WERI-Rb-1 (cell line): Measurements from ENCODE around the gene ITGA1.
A peak's percentile ranks its signal among the peaks of the same experiment; 100 is the strongest.
"Not testable (repeated sequence)": the region's sequence is repeated elsewhere in the genome, so short reads cannot be mapped to it uniquely, and the experiment has no call there.

Source experiments
- DNase-seq: peaks from one replicate; pipeline ENCODE4 v3.0.0-alpha.2; 2020
- H3K27ac ChIP-seq: fragments of 250-450 bp; sonication (Bioruptor Pico); 2 replicates; pipeline ENCODE4 v1.5.1; 2020; ENCODE audit warnings: mild to moderate bottlenecking, moderate library complexity
- H3K27me3 ChIP-seq: fragments of 250-450 bp; sonication (Bioruptor Pico); 2 replicates; pipeline ENCODE4 v1.5.1; 2021; ENCODE audit warnings: mild to moderate bottlenecking, low read depth, moderate library complexity; ENCODE audit not compliant: insufficient read depth, severe bottlenecking
- H3K36me3 ChIP-seq: fragments of 250-450 bp; sonication (Bioruptor Pico); 2 replicates; pipeline ENCODE4 v1.5.1; 2020; ENCODE audit warnings: mild to moderate bottlenecking, moderate library complexity
- H3K4me3 ChIP-seq: 2 replicates; pipeline ENCODE4 v1.5.1; 2011; ENCODE audit warnings: low read depth, mild to moderate bottlenecking, control low read depth, low read length
- H3K9me3 ChIP-seq: fragments of 250-450 bp; sonication (Bioruptor Pico); 2 replicates; pipeline ENCODE4 v1.5.1; 2021; ENCODE audit warnings: mild to moderate bottlenecking, moderate library complexity; ENCODE audit not compliant: severe bottlenecking
- TF ChIP-seq, protein P1 (sequence below): IDR thresholded peaks from 2 replicates; pipeline ENCODE4 v1.5.1; 2011; ENCODE audit warnings: low read depth, mild to moderate bottlenecking, control low read depth, inconsistent platforms, low read length

Gene ITGA1

DNA sequence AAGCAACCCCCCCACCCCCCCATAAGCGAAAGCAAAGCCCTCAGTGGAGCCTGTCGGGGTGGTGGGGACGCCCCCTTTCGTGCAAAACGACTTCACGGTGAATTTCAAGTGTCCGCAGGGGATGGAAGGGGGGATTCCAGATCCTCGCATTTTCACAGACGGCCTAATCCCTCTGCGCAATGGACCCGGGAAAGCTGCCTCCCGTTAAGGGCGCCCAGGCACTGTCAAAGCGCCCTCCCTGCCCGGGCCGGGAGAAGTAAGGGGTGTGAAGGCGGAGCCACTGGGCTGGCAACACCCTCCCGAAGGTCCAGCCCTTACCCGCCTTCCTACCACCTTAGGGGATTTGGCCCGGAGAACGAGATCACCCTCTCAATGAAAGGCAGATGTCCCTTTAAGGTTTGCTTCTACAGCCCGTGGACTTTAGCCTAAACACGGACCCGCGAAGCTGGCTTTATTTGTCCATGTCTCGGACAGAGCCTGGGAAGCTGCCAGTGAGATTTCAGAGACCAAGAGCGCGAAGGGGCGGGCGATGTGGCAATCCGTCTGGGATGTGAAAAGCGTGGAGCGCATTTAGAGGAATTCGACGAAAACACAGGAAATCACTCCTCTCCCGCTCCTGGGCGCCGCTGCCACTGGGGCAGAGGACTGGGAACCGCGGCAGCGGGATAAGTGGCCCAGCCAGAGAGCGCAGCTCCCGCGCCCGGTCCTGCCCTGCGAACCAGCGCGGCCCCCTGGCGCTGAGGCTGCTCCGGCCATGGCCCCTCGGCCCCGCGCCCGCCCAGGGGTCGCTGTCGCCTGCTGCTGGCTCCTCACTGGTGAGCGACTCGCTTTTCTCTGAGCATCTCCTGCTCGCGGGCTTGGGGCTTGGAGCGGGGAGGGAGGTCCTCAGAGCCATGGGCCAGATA is at the start of gene ITGA1, which contains the start of gene PELO:
Gene ITGA1 (plus strand): TSS at position 317 of the 905 bp plus-strand sequence. CDS start 438 bp downstream, at position 755.
Gene PELO (plus strand): TSS at position 317 of the 905 bp plus-strand sequence. CDS start 12,479 bp downstream, outside the sequence.
- Histone ChIP-seq H3K36me3 (no peaks in the 10 kb centered on the region; the same call in 1 of the 2 replicates), H3K4me3 (peak within 1 kb of the TSS; percentile 53), H3K27me3 (peaks cover 2% of the 10 kb centered on the region), H3K27ac (peak within 1 kb of the TSS; percentile 50), H3K9me3 (no peaks in the 10 kb centered on the region)
- peak; percentile 79 for DNase-seq
- TF ChIP-seq, protein P1, sequence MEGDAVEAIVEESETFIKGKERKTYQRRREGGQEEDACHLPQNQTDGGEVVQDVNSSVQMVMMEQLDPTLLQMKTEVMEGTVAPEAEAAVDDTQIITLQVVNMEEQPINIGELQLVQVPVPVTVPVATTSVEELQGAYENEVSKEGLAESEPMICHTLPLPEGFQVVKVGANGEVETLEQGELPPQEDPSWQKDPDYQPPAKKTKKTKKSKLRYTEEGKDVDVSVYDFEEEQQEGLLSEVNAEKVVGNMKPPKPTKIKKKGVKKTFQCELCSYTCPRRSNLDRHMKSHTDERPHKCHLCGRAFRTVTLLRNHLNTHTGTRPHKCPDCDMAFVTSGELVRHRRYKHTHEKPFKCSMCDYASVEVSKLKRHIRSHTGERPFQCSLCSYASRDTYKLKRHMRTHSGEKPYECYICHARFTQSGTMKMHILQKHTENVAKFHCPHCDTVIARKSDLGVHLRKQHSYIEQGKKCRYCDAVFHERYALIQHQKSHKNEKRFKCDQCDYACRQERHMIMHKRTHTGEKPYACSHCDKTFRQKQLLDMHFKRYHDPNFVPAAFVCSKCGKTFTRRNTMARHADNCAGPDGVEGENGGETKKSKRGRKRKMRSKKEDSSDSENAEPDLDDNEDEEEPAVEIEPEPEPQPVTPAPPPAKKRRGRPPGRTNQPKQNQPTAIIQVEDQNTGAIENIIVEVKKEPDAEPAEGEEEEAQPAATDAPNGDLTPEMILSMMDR, result peak; percentile 65

DNA sequence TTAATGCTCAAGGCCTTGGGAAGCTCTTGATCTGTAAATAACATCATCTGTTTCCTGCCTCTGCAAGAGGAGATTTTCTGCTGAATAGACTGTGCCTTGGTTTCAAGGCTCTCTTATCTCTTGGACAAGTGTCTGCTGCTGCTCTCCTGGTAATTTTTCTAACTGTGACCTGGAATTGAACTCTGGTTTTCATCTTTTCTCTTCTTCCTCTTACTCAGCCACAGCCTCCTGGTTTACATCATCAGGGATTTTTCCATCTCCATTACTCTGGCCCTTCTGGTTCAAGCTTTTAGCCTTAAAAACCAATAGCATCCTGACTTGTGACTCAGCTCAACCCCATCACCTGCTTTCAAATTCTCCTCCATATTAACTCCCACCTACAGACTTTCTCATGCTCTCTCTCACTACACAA is 49.6 kb upstream of the ITGA1 start:
- Histone ChIP-seq H3K4me3 (no peak overlapping the region), H3K36me3 (no peaks in the 10 kb centered on the region), H3K9me3 (no peaks in the 10 kb centered on the region), H3K27me3 (no peaks in the 10 kb centered on the region), H3K27ac (no peak overlapping the region)
- TF ChIP-seq, protein P1, result no peak
- no peak for DNase-seq

DNA sequence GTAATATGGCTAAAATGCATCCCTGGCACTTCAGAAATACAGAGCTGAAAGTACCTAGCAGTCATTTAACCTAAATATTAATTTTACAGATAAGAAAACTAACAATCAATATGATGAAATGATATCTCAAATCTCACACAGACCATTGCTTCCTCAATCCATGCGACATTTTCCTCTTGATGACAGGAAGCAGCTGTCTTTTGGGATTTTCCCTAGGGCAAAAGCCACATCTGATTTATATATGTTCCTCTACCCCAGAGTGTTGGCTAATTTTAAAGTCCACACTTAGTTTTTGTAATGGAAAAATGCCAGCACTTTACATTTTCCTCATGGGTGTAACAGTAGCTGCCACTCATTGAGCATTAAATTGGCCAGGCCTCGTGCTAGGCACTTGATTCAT is 47.7 kb upstream of the ITGA1 start:
- no peak overlapping the region for H3K27ac ChIP-seq
- H3K36me3 ChIP-seq, result no peaks in the 10 kb centered on the region
- DNase-seq, result no peak
- no peaks in the 10 kb centered on the region for H3K9me3 ChIP-seq
- no peak overlapping the region for H3K4me3 ChIP-seq
- H3K27me3 ChIP-seq, result no peaks in the 10 kb centered on the region
- TF ChIP-seq, protein P1, result no peak

DNA sequence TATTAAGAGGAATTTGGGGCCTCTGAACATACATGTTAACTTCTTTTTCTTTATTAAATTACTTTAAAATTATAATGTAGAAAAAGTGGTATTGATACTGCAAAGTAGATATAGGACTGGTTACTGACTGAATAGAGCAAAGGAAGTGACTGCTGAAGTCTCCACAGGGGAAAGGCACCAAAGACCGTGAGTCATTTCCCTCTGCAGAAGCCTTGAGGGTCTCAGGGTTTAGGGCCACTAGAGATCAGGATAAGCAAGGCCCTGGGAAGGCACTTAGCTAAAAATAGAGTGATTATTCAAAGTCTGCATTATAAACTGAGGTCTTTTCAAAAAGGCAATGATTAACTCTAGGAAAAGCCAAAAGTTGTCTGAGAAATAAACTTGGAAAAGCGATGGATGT is 44.7 kb upstream of the ITGA1 start:
- Histone ChIP-seq H3K36me3 (no peaks in the 10 kb centered on the region), H3K9me3 (no peaks in the 10 kb centered on the region), H3K27ac (no peak overlapping the region), H3K27me3 (no peaks in the 10 kb centered on the region), H3K4me3 (no peak overlapping the region)
- TF ChIP-seq, protein P1, result no peak
- no peak for DNase-seq

DNA sequence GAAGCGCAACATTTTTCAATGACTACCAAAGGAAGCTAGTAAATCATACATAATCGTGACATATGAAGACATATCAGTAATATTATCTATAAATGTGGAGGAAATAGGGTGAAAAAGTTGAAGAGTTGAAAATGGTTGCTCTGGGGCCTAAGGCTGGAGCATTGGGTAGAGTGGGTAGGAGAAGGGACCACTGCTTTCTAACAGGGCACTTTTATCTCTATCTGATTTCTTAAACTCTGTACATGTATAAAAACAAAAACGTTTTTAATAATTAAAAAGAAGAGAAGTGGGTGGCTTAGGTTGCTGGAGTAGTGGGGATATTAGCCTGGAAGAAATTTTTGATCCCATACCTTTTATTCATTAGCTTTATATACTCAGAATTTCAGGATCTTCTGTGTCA is 44.2 kb upstream of the ITGA1 start:
- no peaks in the 10 kb centered on the region for H3K9me3 ChIP-seq
- no peak for DNase-seq
- no peaks in the 10 kb centered on the region for H3K36me3 ChIP-seq
- no peak overlapping the region for H3K4me3 ChIP-seq
- no peak overlapping the region for H3K27ac ChIP-seq
- no peaks in the 10 kb centered on the region for H3K27me3 ChIP-seq
- TF ChIP-seq, protein P1, result no peak

DNA sequence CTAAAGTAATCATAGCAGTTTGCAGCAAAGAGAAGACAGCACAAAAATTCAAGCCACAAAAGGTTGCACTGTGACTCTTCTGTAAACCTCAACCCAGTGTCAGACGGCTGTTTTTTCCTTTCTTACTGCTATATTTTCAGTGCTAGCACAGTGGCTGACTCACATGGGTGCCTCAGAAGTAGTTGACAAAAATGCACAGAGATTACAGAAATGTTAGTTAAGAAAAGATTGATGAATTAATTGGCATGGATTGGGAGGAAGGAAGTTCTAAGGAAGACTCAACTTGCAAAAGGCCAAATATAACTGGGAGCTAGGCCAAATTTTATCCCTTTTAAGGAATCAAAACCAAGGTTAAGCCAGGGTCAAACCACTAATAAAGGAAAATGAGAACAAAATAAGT is 43.7 kb upstream of the ITGA1 start:
- no peaks in the 10 kb centered on the region for H3K36me3 ChIP-seq
- no peaks in the 10 kb centered on the region for H3K27me3 ChIP-seq
- TF ChIP-seq, protein P1, result no peak
- H3K4me3 ChIP-seq, result no peak overlapping the region
- H3K27ac ChIP-seq, result no peak overlapping the region
- no peaks in the 10 kb centered on the region for H3K9me3 ChIP-seq
- DNase-seq, result no peak

DNA sequence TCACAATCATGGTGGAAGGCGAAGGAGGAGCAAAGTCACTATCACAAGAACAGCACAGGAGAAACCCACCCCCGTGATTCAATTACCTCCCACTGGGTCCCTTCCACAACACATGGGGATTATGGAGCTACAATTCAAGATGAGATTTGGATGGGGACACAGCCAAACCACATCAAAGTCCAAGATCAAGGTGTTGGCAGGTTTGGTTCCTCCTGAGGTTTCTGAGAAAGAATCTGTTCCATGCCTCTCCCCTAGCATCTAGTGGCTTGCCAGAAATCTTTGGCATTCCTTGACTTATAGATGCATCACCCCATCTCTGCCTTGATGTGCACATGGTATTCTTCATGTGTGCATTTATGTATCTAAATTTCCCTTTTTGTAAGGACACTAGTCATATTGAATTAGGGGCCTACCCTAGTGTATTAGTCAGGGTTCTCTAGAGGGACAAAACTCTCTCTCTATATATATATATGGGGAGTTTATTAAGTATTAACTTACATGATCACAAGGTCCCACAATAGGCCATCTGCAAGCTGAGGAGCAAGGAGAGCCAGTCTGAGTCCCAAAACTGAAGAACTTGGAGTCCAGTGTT is 42.8 kb upstream of the ITGA1 start:
- not testable (repeated sequence) for H3K27me3 ChIP-seq, H3K36me3 ChIP-seq

More for the DNA sequence above, 42.8 kb upstream of the ITGA1 start:
- H3K27ac ChIP-seq, H3K4me3 ChIP-seq, DNase-seq, H3K9me3 ChIP-seq: not testable (repeated sequence)
